Epidermal melanocyte (primary cell): Measurements from ENCODE around the gene NELL2.

ENCODE experiments used
- DNase-seq: peaks from one replicate; pipeline ENCODE4 v3.0.0; 2011; ENCODE audit warnings: low spot score; ENCODE audit not compliant: insufficient read length

Gene NELL2

GRCh38 chr12:44484862-44485261, 391.3 kb downstream of the NELL2 start:
- no peak for DNase-seq

GRCh38 chr12:44477331-44477980, 398.7 kb downstream of the NELL2 start:
- no peak for DNase-seq

- no peak for DNase-seq
Measured at GRCh38 chr12:44476683-44477082, 399.4 kb downstream of the NELL2 start.

GRCh38 chr12:44465139-44465538, 411.0 kb downstream of the NELL2 start:
- no peak for DNase-seq

- no peak for DNase-seq
Measured at GRCh38 chr12:44464180-44464579, 411.9 kb downstream of the NELL2 start.

GRCh38 chr12:44462729-44463128, 413.4 kb downstream of the NELL2 start:
- DNase-seq, result no peak

GRCh38 chr12:44460261-44460660, 415.9 kb downstream of the NELL2 start:
- DNase-seq, result no peak

- no peak for DNase-seq
Measured at GRCh38 chr12:44459569-44459968, 416.5 kb downstream of the NELL2 start.
